Activated naive CD4-positive, alpha-beta T cell treated with anti-CD3 and anti-CD28 coated beads for 36 hours (primary cell): ENCODE results near the gene CACNA1F. TPM values are rescaled to one million over a fixed set of nuclear protein-coding genes. Genes with fewer than 3 reads are reported as not detected.

Source experiments
- CTCF ChIA-PET: fragments of 350-600 bp; sonication (Branson Sonifier 250); formaldehyde crosslinking; loops from one replicate; lab custom pipeline; 2021; ENCODE audit warnings: antibody characterized with exemption; lab: Charles Lee
- DNase-seq: peaks from one replicate; pipeline ENCODE4 v3.0.0-alpha.2; 2020
- H3K27ac Mint-ChIP-seq: one replicate; pipeline ENCODE4 v1.8.0; 2021; ENCODE audit warnings: mild to moderate bottlenecking, mixed read lengths
- H3K27me3 Mint-ChIP-seq: one replicate; pipeline ENCODE4 v1.8.0; 2021; ENCODE audit warnings: low read depth, mixed read lengths
- H3K36me3 Mint-ChIP-seq: one replicate; pipeline ENCODE4 v1.8.0; 2021; ENCODE audit warnings: low read depth, mixed read lengths
- H3K4me1 Mint-ChIP-seq: one replicate; pipeline ENCODE4 v1.8.0; 2021; ENCODE audit warnings: low read depth, mixed read lengths
- H3K4me3 Mint-ChIP-seq: one replicate; pipeline ENCODE4 v1.8.0; 2021; ENCODE audit warnings: mild to moderate bottlenecking, moderate library complexity, mixed read lengths
- H3K9me3 Mint-ChIP-seq: one replicate; pipeline ENCODE4 v1.8.0; 2021; ENCODE audit warnings: mixed read lengths
- intact Hi-C: fragments of 100-400 bp; cut with micrococcal nuclease; formaldehyde crosslinking; loops from one replicate; pipeline ENCODE4 v1.15.1; 2023
- total RNA-seq, 2 experiments: library from RNA; stranded (reverse); gene quantifications; one replicate each; pipeline ENCODE4 v1.2.3, GENCODE V29; 2021

The CACNA1F gene
- total RNA-seq, 2 experiments from 2014 or later = 0.62 to 1.0 TPM

DNA sequence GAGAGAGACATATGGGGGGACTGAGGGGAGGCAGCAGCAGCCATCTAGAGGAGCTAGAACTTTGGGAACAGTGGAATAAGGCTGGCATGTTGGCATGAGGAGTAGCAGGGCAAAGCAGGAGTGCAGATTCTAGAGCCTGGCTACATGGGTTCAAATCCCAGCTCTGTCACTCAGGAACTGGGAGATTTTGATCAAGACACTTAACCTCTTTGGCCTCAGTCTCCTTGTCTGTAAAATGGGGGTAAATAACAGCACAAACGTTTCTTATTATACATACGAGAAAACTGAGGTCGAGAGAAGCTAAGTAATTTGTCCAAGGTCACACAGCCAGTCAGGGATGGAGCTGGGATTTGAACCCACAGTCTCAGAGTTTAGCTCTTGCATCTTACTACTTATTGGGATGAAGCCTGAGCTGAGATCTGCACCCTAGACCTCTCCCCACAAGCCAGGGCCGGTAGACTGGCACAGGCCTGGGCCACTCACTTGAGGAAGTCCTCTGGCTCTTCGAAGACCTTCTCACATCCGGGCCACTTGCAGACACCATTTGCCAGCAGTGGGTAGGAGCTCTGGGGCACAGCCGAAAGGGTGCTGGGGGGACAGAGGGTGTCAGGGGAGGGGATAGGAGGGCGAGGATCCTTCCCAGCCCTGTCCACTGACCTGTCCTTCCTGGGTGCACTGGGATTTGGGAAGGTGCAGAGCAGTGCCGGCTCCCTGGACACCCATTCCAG lies 23.3 kb upstream of the CACNA1F start:
- H3K27ac Mint-ChIP-seq = no peak overlapping the region

GRCh38 chrX:49254639-49255038 lies 21.5 kb upstream of the CACNA1F start:
- intact Hi-C loops = no loop called here
- H3K27ac Mint-ChIP-seq = no peak overlapping the region

More for the DNA sequence above, 23.3 kb upstream of the CACNA1F start:
- H3K4me3 Mint-ChIP-seq = no peak overlapping the region
- intact Hi-C loops = no loop called here
- DNase-seq = no peak
- H3K27me3 Mint-ChIP-seq = no peaks in the 10 kb centered on the region
- H3K36me3 Mint-ChIP-seq = peaks cover 4% of the 10 kb centered on the region
- no peaks in the 10 kb centered on the region for H3K9me3 Mint-ChIP-seq
- CTCF ChIA-PET = interaction anchor here (0.7 kb wide), 1 partner anchor 505 kb away, joined by 3 read pairs; no protein-coding TSS in a partner anchor
- peaks cover 25% of the 10 kb centered on the region for H3K4me1 Mint-ChIP-seq

DNA sequence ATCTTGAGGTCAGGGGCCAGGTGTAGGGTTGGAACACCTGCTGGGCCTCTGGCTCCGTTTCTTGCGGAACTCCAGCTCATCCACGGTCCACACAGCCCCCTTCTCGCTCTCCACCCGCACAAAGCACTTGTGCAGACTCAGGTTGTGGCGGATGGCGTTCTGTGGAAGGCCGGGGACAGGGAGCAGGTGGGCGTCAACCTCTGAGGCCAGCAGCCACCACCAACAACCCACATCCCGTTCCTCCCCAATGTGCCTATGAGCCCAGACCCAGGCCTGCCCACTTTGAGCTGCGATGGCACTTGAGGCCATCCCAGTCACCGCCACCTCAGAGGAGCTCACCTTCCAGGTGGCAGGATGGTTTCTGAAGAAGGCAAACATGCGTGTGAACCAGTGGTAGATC lies 18.2 kb upstream of the CACNA1F start:
- CTCF ChIA-PET = no interaction called here
- Mint-ChIP-seq H3K27ac (no peak overlapping the region), H3K36me3 (peaks cover 7% of the 10 kb centered on the region), H3K9me3 (no peaks in the 10 kb centered on the region), H3K4me1 (peaks cover 2% of the 10 kb centered on the region), H3K4me3 (no peak overlapping the region), H3K27me3 (no peaks in the 10 kb centered on the region)
- intact Hi-C loops = no loop called here
- no peak for DNase-seq

More at GRCh38 chrX:49254639-49255038, 21.5 kb upstream of the CACNA1F start:
- CTCF ChIA-PET = no interaction called here
- Mint-ChIP-seq H3K36me3 (peaks cover 7% of the 10 kb centered on the region), H3K4me3 (no peak overlapping the region), H3K4me1 (peaks cover 21% of the 10 kb centered on the region), H3K27me3 (no peaks in the 10 kb centered on the region), H3K9me3 (no peaks in the 10 kb centered on the region)
- no peak for DNase-seq

GRCh38 chrX:49250578-49250977 lies 17.4 kb upstream of the CACNA1F start:
- Mint-ChIP-seq H3K27ac (no peak overlapping the region), H3K36me3 (peaks cover 7% of the 10 kb centered on the region), H3K9me3 (no peaks in the 10 kb centered on the region), H3K27me3 (no peaks in the 10 kb centered on the region), H3K4me1 (no peaks in the 10 kb centered on the region), H3K4me3 (no peak overlapping the region)
- CTCF ChIA-PET = interaction anchor here (1.0 kb wide), 1 partner anchor 10 kb away, joined by 4 read pairs; no protein-coding TSS in a partner anchor
- intact Hi-C loops = no loop called here
- DNase-seq = no peak

DNA sequence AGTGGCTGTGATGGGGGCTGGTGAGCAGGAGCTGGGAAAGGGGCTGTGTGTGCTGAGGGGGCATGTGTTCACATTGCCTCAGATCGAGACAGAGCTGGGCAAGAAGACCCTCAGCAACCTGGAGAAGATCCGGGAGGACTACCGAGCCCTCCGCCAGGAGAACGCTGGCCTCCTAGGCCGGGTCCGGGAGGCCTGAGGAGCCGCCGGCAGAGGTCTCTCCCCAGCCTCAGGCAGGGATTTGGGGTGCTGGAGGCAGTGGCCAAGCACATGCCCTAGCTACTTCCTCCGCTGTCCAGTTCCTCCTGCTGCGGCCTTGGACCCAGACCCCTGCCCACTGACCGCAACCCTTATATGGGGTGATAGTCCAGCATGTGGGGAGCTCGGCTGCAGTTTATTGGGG lies 16.9 kb upstream of the CACNA1F start:
- Mint-ChIP-seq H3K4me1 (no peaks in the 10 kb centered on the region), H3K4me3 (no peak overlapping the region), H3K27ac (no peak overlapping the region), H3K36me3 (peaks cover 7% of the 10 kb centered on the region), H3K9me3 (no peaks in the 10 kb centered on the region), H3K27me3 (no peaks in the 10 kb centered on the region)
- no peak for DNase-seq
- intact Hi-C loops = no loop called here
- CTCF ChIA-PET = interaction anchor here (1.0 kb wide), 1 partner anchor 10 kb away, joined by 4 read pairs; no protein-coding TSS in a partner anchor

- no peak for DNase-seq
- Mint-ChIP-seq H3K36me3 (peaks cover 7% of the 10 kb centered on the region), H3K4me3 (no peak overlapping the region), H3K27me3 (no peaks in the 10 kb centered on the region), H3K4me1 (no peaks in the 10 kb centered on the region), H3K27ac (no peak overlapping the region), H3K9me3 (no peaks in the 10 kb centered on the region)
- CTCF ChIA-PET = interaction anchor here (0.7 kb wide), 1 partner anchor 34 kb away, joined by 3 read pairs; no protein-coding TSS in a partner anchor
- intact Hi-C loops = no loop called here
Measured at GRCh38 chrX:49249616-49250015, 16.5 kb upstream of the CACNA1F start.

- H3K27ac Mint-ChIP-seq = no peak overlapping the region
- H3K4me3 Mint-ChIP-seq = no peak overlapping the region
- intact Hi-C loops = no loop called here
- H3K27me3 Mint-ChIP-seq = no peaks in the 10 kb centered on the region
- H3K4me1 Mint-ChIP-seq = no peaks in the 10 kb centered on the region
- peaks cover 7% of the 10 kb centered on the region for H3K36me3 Mint-ChIP-seq
- H3K9me3 Mint-ChIP-seq = no peaks in the 10 kb centered on the region
- DNase-seq = no peak
- CTCF ChIA-PET = interaction anchor here (0.7 kb wide), 1 partner anchor 34 kb away, joined by 3 read pairs; no protein-coding TSS in a partner anchor
Measured at GRCh38 chrX:49249071-49249470, 15.9 kb upstream of the CACNA1F start.

DNA sequence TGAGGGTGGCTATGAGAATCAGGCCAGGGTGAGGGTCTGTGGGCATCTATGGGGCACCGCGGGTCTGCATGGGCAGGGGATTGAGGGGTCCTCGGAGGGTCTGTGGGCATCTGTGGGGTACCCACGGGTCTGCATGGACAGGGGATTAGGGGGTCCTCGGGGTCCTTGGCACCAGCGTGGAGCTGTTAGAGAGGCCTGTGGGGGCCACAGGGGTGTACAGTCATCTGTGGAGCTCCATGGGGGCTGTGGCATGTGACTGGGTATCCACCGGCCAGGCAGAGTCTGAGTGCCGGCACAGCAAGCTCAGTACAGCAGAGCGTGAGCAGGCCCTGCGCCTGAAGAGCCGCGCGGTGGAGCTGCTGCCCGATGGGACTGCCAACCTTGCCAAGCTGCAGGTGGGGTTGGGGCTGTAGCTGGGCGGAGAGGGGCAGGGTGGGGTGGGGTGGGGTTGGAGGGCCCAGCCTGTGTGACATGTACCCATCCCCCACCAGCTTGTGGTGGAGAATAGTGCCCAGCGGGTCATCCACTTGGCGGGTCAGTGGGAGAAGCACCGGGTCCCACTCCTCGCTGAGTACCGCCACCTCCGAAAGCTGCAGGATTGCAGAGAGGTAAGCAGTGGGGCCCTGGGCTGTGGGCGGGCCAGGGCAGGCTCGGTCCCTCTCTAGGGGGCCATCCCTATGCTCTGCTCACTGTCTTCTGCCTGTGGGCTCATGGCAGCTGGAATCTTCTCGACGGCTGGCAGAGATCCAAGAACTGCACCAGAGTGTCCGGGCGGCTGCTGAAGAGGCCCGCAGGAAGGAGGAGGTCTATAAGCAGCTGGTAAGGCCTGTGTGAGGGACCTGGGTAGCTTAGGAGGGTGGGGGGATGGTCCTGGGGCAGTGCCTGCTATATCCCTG lies 15.0 kb upstream of the CACNA1F start:
- CTCF ChIA-PET = no interaction called here
- H3K4me3 Mint-ChIP-seq = no peak overlapping the region
- intact Hi-C loops = no loop called here

DNA sequence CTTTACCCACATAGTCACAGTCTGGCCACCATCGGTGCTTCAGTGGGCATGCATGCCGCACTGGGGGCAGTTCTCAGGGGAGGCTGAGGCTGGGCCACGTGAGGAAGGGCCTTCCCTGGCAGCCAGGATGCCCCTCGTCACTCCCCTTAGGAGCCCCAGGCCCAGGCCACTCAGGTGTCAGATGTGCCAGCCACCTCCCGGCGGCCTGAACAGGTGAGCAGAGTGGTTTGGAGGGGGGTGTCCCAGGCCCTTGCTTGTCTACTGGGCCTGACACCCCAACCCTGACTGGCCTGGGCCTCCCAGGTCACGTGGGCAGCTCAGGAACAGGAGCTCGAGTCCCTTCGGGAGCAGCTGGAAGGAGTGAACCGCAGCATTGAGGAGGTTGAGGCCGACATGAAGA lies 14.2 kb upstream of the CACNA1F start:
- Mint-ChIP-seq H3K4me3 (no peak overlapping the region), H3K9me3 (no peaks in the 10 kb centered on the region), H3K27ac (no peak overlapping the region), H3K27me3 (no peaks in the 10 kb centered on the region), H3K4me1 (peaks cover 2% of the 10 kb centered on the region), H3K36me3 (peaks cover 8% of the 10 kb centered on the region)
- DNase-seq = no peak
- CTCF ChIA-PET = no interaction called here
- intact Hi-C loops = no loop called here

More for the DNA sequence above, 15.0 kb upstream of the CACNA1F start:
- H3K4me1 Mint-ChIP-seq = no peaks in the 10 kb centered on the region
- H3K27ac Mint-ChIP-seq = no peak overlapping the region
- no peaks in the 10 kb centered on the region for H3K9me3 Mint-ChIP-seq
- DNase-seq = no peak
- peaks cover 9% of the 10 kb centered on the region for H3K36me3 Mint-ChIP-seq
- no peaks in the 10 kb centered on the region for H3K27me3 Mint-ChIP-seq

GRCh38 chrX:49246541-49246940 lies 13.4 kb upstream of the CACNA1F start:
- H3K36me3 Mint-ChIP-seq = peaks cover 5% of the 10 kb centered on the region

GRCh38 chrX:49244207-49244606 lies 11.1 kb upstream of the CACNA1F start:
- CTCF ChIA-PET = no interaction called here
- H3K4me1 Mint-ChIP-seq = peaks cover 6% of the 10 kb centered on the region
- H3K27ac Mint-ChIP-seq = no peak overlapping the region
- intact Hi-C loops = no loop called here
- no peak for DNase-seq
- H3K27me3 Mint-ChIP-seq = no peaks in the 10 kb centered on the region
- no peaks in the 10 kb centered on the region for H3K9me3 Mint-ChIP-seq
- peaks cover 2% of the 10 kb centered on the region for H3K36me3 Mint-ChIP-seq
- no peak overlapping the region for H3K4me3 Mint-ChIP-seq

More at GRCh38 chrX:49246541-49246940, 13.4 kb upstream of the CACNA1F start:
- intact Hi-C loops = no loop called here
- Mint-ChIP-seq H3K27me3 (no peaks in the 10 kb centered on the region), H3K9me3 (no peaks in the 10 kb centered on the region), H3K27ac (no peak overlapping the region), H3K4me3 (no peak overlapping the region), H3K4me1 (peaks cover 2% of the 10 kb centered on the region)
- DNase-seq = no peak
- CTCF ChIA-PET = no interaction called here

DNA sequence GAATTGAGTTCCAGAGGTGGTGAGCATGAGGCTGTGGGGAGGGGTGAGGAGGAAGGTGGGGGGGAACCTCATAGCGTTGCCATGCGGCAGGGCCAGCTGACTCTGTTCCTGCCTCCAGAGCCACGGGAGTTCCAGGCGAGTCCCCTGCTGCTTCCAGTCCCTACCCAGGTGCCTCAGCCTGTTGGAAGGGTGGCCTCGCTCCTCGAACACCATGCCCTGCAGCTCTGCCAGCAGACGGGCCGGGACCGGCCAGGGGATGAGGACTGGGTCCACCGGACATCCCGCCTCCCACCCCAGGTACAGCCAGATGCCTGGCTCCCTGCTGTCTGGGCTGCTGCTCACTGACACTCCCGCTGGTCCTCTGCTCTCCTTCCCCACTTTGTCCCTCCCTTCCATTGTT lies 10.0 kb upstream of the CACNA1F start:
- intact Hi-C loops = no loop called here
- DNase-seq = no peak
- Mint-ChIP-seq H3K27ac (no peak overlapping the region), H3K4me1 (peaks cover 8% of the 10 kb centered on the region), H3K27me3 (no peaks in the 10 kb centered on the region), H3K36me3 (peaks cover 3% of the 10 kb centered on the region), H3K4me3 (no peak overlapping the region), H3K9me3 (no peaks in the 10 kb centered on the region)
- CTCF ChIA-PET = no interaction called here
